DND-41 (cell line): Measurements from ENCODE around the gene ANKS1A.

Source experiments
- ATAC-seq: fragments of 200-7000 bp; cut with Tn5 transposase; 3 replicates; pipeline ENCODE4 v1.9.1; 2021; ENCODE audit warnings: low read depth; ENCODE audit not compliant: insufficient read depth
- DNase-seq: peaks from one replicate; pipeline ENCODE4 v3.0.0-alpha.2; 2020
- H2AFZ ChIP-seq: 2 replicates; pipeline ENCODE4 v1.6.0; 2012; ENCODE audit warnings: low read depth, low read length
- H3K27ac ChIP-seq: 2 replicates; pipeline ENCODE4 v1.5.1; 2012; ENCODE audit warnings: low read length, inconsistent platforms
- H3K27me3 ChIP-seq: fragments of 200-600 bp; sonication (generic); 2 replicates; pipeline ENCODE4 v1.6.0; 2012; ENCODE audit warnings: low read length, mild to moderate bottlenecking, inconsistent platforms; ENCODE audit not compliant: insufficient read depth, poor library complexity
- H3K36me3 ChIP-seq: 2 replicates; pipeline ENCODE4 v1.5.1; 2012; ENCODE audit warnings: low read length, inconsistent platforms; ENCODE audit not compliant: insufficient read depth
- H3K4me1 ChIP-seq: 2 replicates; pipeline ENCODE4 v1.5.1; 2012; ENCODE audit warnings: mild to moderate bottlenecking, low read length; ENCODE audit not compliant: insufficient read depth
- H3K4me2 ChIP-seq: 2 replicates; pipeline ENCODE4 v1.6.0; 2012; ENCODE audit warnings: mild to moderate bottlenecking, moderate library complexity, low read length, inconsistent platforms; ENCODE audit not compliant: insufficient read depth
- H3K4me3 ChIP-seq, 2 experiments: fragments of 200-600 bp in 1 of 2; shearing (Covaris generic) in 1 of 2; 2 replicates each; pipeline ENCODE4 v1.5.1; 2012 to 2016; ENCODE audit warnings: inconsistent platforms in 2 of 2, low read length in 2 of 2, mild to moderate bottlenecking in 2 of 2, low read depth in 1 of 2, moderate library complexity in 1 of 2
- H3K79me2 ChIP-seq: 2 replicates; pipeline ENCODE4 v1.6.0; 2012; ENCODE audit warnings: low read length, inconsistent platforms; ENCODE audit not compliant: insufficient read depth
- H3K9ac ChIP-seq: 2 replicates; pipeline ENCODE4 v1.6.0; 2012; ENCODE audit warnings: low read depth, mild to moderate bottlenecking, inconsistent platforms, low read length, moderate library complexity
- H3K9me3 ChIP-seq: 2 replicates; pipeline ENCODE4 v1.5.1; 2012; ENCODE audit warnings: low read length, moderate library complexity, mild to moderate bottlenecking, inconsistent platforms; ENCODE audit not compliant: insufficient read depth, severe bottlenecking
- H4K20me1 ChIP-seq: 2 replicates; pipeline ENCODE4 v1.6.0; 2012; ENCODE audit warnings: low read length; ENCODE audit not compliant: insufficient read depth
- CTCF ChIP-seq: IDR thresholded peaks from 2 replicates; pipeline ENCODE4 v1.5.1; 2012; ENCODE audit warnings: borderline replicate concordance, low read length, moderate library complexity, mild to moderate bottlenecking; ENCODE audit not compliant: poor library complexity, severe bottlenecking; ENCODE audit errors: extremely low read depth
- EZH2 ChIP-seq: IDR thresholded peaks from 3 replicates; pipeline ENCODE4 v1.6.1; 2012; ENCODE audit warnings: borderline replicate concordance, low read depth, mild to moderate bottlenecking, moderate library complexity, low read length, inconsistent platforms; ENCODE audit not compliant: severe bottlenecking

Gene ANKS1A

DNA sequence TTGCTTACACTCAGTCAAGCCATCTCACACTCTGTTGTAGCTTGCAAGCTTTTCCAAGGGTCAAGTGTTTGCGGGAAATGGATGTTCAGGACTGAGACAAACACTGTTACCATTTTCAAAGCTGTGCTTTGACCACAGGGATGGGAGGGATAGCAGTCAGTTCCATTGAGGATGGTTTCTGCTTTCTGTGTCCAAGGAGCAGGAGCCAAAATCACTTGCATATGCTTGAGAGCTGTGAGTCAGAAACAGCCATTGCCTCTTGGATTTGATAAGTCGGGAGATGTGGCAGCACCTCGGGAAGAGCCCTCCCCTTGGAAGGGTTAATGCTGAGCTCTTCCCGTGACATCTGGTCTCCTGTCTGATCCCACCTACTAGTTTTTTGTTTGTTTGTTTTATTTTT is 166.8 kb downstream of the ANKS1A start:
- DNase-seq (no peak), ATAC-seq (no peak)
- Histone ChIP-seq H3K36me3 (0 out of 2 replicates have a peak, but pooled peaks cover 5% of the 10 kb centered on the region), H3K4me3 (no peak overlapping the region), H3K27me3 (no peaks in the 10 kb centered on the region), H3K4me2 (no peak overlapping the region), H3K27ac (no peak overlapping the region), H4K20me1 (peaks cover 34% of the 10 kb centered on the region), H2AFZ (no peak overlapping the region), H3K4me1 (peaks cover 7% of the 10 kb centered on the region), H3K9ac (no peak overlapping the region), H3K9me3 (no peaks in the 10 kb centered on the region), H3K79me2 (no peaks in the 10 kb centered on the region)
- TF ChIP-seq EZH2: no peak
- no peak for TF ChIP-seq CTCF

GRCh38 chr6:35056952-35057351 is 167.9 kb downstream of the ANKS1A start:
- Histone ChIP-seq H3K4me1 (peaks cover 11% of the 10 kb centered on the region), H3K4me2 (no peak overlapping the region)
- DNase-seq: no peak

GRCh38 chr6:35057449-35058357 is 168.6 kb downstream of the ANKS1A start:
- H2AFZ ChIP-seq: no peak overlapping the region
- H3K4me3 ChIP-seq: no peak overlapping the region
- ATAC-seq (no peak), DNase-seq (no peak)
- no peak overlapping the region for H3K4me2 ChIP-seq
- H4K20me1 ChIP-seq: peaks cover 50% of the 10 kb centered on the region
- 0 out of 2 replicates have a peak, but pooled peaks cover 5% of the 10 kb centered on the region for H3K36me3 ChIP-seq
- H3K27me3 ChIP-seq: no peaks in the 10 kb centered on the region
- H3K27ac ChIP-seq: no peak overlapping the region
- no peaks in the 10 kb centered on the region for H3K9me3 ChIP-seq
- peaks cover 19% of the 10 kb centered on the region for H3K4me1 ChIP-seq
- TF ChIP-seq EZH2: no peak
- TF ChIP-seq CTCF: no peak
- no peak overlapping the region for H3K9ac ChIP-seq
- H3K79me2 ChIP-seq: no peaks in the 10 kb centered on the region

More at GRCh38 chr6:35056952-35057351, 167.9 kb downstream of the ANKS1A start:
- H3K9ac ChIP-seq: no peak overlapping the region
- H3K36me3 ChIP-seq: 0 out of 2 replicates have a peak, but pooled peaks cover 5% of the 10 kb centered on the region
- H3K79me2 ChIP-seq: no peaks in the 10 kb centered on the region
- no peak for TF ChIP-seq CTCF
- no peak for TF ChIP-seq EZH2
- H3K27ac ChIP-seq: no peak overlapping the region
- H3K9me3 ChIP-seq: no peaks in the 10 kb centered on the region
- peaks cover 44% of the 10 kb centered on the region for H4K20me1 ChIP-seq
- no peaks in the 10 kb centered on the region for H3K27me3 ChIP-seq
- no peak for ATAC-seq
- H3K4me3 ChIP-seq: no peak overlapping the region
- no peak overlapping the region for H2AFZ ChIP-seq
